Fibroblast of mammary gland (primary cell): ENCODE data around the gene LRP2BP.

Experiments used
- DNase-seq: peaks from one replicate; pipeline ENCODE4 v3.0.0-alpha.2; 2010; ENCODE audit warnings: low read depth
- H3K4me3 ChIP-seq: 2 replicates; pipeline ENCODE4 v1.5.1; 2011; ENCODE audit warnings: low read depth, mild to moderate bottlenecking, low read length, moderate library complexity; ENCODE audit not compliant: control insufficient read depth
- CTCF ChIP-seq: conservative IDR thresholded peaks from 2 replicates; pipeline ENCODE4 v1.5.1; 2011; ENCODE audit warnings: low read depth, low read length, inconsistent platforms; ENCODE audit not compliant: control insufficient read depth, insufficient read depth

The LRP2BP gene

DNA sequence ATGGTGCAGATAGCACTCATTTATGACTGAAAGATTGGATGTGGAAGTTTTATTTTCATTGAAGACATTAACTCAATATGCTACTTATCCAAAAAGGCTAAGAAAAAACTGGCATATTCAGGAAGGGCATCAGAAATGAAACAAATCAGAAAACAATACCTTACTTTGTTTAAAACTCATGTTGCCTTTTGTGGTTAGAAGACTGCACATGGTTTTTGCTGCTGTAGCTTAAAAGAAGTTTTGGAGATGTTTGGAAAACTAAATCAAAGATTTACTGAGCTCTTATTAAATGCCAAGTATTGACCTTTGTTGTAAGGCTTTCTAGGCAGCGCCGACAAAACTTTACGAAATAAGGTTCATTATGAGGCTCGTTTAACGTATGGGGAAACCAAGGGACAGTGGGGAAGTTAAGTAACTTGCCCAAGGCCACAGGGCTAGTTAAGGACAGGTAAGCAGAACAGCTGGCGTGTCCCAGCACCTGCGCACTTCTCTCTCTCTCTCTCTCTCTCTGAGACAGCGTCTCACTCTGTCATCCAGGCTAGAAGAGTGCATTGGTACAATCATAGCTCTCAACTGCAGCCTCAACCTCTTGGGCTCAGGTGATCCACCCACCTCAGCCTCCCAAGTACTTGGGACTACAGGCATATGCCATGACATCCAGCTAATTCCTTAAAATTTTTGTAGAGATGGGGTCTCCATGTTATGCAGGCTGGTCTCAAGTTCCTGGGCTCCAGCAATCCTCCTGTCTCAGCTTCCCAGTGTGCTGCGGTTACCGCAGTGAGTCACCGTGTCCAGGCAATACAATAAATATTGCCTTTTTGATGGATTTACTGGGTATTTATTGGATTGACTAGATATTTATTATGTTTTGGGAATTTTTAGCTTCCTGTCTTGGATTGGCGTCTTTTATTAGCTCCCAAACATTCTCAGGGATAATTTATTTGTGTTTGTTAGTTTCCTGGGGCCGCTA, 16.1 kb downstream of the LRP2BP start:
- no peak for DNase-seq
- no peak for TF ChIP-seq CTCF
- no peak overlapping the region for H3K4me3 ChIP-seq

- DNase-seq = no peak
- TF ChIP-seq CTCF = no peak
These were observed 17.5 kb downstream of the LRP2BP start for GRCh38 chr4:185378264-185378663.

GRCh38 chr4:185374573-185374972, 21.2 kb downstream of the LRP2BP start:
- no peak for DNase-seq
- H3K4me3 ChIP-seq = no peak overlapping the region
- no peak for TF ChIP-seq CTCF

More at GRCh38 chr4:185378264-185378663, 17.5 kb downstream of the LRP2BP start:
- no peak overlapping the region for H3K4me3 ChIP-seq

DNA sequence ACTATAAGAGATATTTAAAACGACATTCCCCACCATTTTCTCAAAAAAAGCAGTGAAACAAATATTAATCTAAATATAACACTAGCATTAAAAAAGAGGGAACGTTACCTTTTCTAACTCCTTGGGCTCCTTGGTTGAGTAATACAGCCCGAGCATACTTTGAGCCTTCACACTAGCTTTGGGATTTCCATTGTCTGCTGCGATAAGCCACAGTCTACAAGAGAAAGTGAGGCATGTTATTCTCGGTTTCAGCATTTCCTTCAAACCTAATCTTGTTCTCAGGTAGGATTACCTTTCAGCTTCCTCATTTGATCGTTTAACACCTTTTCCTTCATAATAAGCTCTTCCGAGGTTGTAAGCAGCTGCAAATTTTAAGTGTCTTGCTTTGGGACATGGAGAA, 21.7 kb downstream of the LRP2BP start:
- no peak for TF ChIP-seq CTCF
- H3K4me3 ChIP-seq = no peak overlapping the region
- no peak for DNase-seq

- H3K4me3 ChIP-seq = no peak overlapping the region
- TF ChIP-seq CTCF = no peak
- DNase-seq = no peak
These were observed 24.0 kb downstream of the LRP2BP start for GRCh38 chr4:185371702-185372101.

GRCh38 chr4:185370268-185370949, 25.3 kb downstream of the LRP2BP start:
- TF ChIP-seq CTCF = no peak
- H3K4me3 ChIP-seq = no peak overlapping the region
- DNase-seq = no peak
